Umbilical cord (tissue), 2 donors: Measurements from ENCODE around the gene PDYN. TPM values are rescaled to one million over a fixed set of nuclear protein-coding genes. Genes with fewer than 3 reads are reported as not detected.

Source experiments
- DNase-seq: peaks from one replicate; pipeline ENCODE4 v3.0.0-alpha.2; 2015; ENCODE audit warnings: low spot score
- total RNA-seq: library from RNA; depleted of rRNA; stranded (reverse); fragments of >200 nt; gene quantifications from one replicate; pipeline ENCODE4 v1.2.3, GENCODE V29; 2014; ENCODE audit warnings: low replicate concordance; ENCODE audit not compliant: insufficient read depth

Gene PDYN
- total RNA-seq, 1 donor from 2014 or later, result 1.4 TPM

DNA sequence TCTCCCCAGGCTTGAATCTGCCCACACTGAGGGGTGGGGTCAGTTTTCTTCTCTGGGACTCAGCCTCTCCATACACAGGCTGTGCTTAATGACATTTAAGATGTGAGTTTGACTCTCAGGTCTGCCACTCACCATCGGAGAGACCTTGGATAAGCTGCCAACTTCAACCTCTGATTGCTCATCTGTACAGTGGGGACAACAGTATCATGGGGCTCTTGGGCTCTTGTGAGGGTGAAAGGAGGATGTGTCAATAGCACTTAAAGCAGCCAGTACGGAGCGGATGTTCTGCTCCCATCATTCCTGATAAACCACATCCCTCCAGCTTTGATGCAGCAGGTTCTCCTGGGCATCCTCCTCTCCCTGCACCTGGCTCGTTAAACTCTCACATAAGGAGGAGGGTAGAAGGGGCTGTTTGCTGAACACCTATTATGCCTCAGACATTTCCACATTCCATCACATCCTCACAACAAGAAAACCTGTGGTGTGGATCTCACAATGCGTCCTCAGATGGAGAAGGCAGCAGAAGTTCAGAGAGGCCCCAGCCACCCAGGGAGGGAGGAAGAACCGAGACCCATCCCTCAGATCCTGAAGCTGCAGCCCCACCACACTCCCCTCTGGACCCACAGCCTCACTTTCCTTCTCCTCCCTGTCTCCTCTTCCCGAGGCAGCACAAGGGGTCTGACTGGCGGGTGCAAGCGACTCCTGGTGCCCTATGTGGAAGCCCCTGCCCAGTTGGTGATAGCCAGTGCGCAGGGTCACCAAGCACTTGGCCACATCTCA, 1.9 kb upstream of the PDYN start:
- no peak for DNase-seq

GRCh38 chr20:1994627-1995026, 769 bp upstream of the PDYN start:
- no peak for DNase-seq

DNA sequence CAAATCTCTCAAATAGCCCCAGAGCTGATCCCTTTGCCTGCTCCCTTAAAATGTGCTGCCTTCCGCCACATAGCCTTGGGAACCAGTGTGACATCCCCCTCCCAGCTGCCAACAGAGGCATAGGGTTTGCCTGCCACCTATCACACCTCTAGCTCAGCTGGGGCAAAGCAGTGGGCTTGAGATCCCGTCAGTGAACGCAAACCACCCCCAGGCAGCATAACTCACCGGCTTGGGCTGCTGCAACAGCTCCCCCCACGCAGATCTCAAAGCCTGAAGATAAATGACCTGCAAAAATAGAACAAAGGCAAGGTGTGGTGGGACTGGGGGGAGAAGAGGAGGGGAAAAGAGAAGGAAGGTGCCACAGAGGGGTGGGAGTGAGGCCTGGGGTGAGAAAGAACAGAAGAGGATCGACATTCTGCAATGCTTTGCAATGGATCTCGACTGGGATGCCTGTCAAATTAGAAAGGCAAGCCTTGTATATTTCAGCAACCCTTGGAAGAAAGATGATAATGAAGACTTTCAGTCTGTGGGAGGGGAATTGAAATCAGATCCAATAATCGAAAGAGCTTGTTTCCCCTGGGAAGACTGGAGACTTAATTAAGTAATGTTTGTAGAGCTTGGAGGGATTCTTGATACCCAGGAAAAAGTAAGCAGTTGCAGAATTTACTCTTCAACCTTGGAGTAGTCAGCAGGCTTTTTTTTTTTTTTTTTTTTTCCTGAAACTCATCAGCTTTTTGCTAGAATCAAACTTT, 1.3 kb downstream of the PDYN start:
- DNase-seq, result no peak

GRCh38 chr20:1987826-1988225, 6.0 kb downstream of the PDYN start:
- DNase-seq, result no peak

DNA sequence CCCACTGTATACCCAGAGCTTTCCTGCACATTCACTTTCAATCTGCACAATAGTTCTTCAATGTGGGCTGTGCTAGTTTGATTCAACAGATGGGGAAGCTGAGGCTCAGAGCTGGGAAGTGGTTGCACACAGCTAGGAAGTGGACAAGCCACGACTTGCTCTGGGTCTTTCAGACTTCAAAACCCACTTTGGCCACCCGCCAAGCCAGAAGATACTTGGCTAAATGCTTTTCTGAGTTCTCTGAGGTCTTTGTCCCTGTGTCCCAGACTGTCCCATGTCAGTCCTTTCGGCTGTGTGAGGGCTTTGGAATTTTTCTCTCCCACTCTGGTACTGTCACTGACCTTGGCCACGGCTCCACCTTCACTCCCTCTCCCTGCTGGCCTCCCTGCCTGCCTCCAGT, 10.6 kb downstream of the PDYN start:
- no peak for DNase-seq

DNA sequence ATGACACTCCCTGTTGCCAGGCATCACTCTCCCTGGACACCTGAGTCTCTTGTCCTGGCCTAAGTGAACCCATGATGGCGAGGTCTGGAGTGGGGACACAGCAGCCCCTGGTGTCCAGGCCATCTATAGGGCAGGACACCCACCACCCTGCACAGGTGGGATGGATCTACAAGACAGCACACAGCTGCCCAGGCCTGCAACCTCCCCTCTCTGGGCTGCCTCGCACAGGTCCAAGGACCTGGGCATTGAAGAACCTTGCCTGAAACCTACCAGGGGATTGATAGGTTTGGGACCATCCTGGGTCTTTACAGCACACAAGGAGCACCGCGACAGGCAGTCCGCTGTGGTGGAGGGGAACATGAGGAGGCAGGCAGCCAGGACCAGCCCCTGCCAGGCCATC, 11.2 kb downstream of the PDYN start:
- no peak for DNase-seq

DNA sequence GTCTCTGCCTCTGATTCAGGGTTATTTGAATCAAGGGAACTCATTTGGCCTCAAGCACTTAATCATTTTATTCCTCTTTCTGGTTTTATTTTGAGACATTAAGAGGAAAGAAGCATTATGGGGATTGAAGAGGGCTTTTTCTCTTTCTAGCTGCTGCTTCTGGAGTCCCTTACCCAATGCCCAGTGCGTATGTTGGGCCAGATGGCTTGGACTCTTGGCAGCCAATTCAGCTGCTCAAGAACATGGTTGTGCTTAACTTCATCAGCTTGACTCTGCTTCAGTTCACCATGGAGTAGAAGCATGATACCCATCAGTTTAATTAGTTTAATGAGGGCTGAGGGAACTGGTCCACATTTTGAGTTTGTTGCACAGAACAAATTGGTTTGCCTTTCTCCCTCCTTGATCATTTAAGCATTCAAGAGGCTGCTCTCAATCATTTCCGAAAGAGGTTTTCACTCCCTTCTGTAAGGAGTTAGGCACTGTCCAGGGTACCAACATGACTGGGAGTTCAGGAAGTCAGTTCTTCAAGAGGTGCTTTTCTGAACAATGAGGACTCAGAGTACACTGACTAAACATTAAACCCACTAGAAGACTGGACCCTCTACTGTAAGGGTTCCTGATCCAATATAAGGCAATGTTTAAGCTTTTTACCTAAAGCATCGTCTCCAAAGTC, 14.6 kb downstream of the PDYN start:
- DNase-seq, result no peak

DNA sequence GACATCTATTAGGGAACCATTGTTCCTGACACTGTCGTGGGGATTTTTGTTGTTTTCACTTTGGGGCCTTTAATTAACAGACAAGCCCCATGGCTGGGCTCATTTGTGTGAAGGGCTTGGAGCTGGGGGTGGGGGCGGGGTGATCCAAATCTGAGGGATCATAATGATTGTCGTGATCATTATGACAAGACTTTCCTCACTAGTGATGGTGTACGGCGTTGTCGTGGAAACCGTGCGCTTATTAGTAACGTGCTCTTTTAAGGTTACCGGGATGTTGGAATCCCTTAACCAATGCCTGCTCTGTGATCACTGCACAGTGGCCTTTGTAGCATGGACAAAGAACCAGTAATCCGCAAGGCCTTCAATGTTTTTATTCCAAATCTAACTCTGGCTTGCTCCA, 18.6 kb downstream of the PDYN start:
- no peak for DNase-seq

- DNase-seq, result no peak
Measured at GRCh38 chr20:1973601-1974440, 20.0 kb downstream of the PDYN start.

DNA sequence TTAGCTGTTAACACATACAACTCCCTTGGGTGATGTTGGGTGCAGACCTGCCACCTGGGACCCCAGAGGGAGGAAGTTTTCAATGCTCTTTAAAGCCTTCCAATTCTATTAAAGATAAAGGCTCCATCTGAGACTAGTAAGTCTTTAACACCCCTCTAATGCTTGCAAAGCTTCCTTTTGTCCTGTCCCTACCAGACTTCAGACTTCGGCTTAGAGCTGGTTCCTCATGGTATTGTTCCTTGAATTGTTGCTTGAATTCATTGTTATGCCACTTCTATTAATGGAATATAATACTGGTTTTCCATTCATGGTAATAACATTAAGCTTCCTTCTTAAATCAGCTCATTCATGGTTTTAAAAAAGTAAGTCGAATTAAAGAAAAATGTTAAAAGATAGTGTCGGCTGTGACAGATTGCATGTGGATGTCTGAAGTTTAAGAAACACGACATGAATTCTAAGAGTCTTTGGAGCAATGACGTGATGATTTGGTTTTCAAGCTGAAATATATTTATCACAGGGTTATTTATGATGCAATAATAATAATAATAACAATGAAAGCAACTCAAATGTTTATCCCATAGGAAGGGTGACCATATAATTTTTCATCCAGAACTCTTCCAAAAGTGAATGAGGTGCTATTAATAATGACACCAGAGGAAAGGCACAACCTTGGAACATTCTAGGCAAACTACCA, 21.8 kb downstream of the PDYN start:
- DNase-seq, result no peak

- no peak for DNase-seq
Measured at GRCh38 chr20:1968964-1969363, 24.9 kb downstream of the PDYN start.

DNA sequence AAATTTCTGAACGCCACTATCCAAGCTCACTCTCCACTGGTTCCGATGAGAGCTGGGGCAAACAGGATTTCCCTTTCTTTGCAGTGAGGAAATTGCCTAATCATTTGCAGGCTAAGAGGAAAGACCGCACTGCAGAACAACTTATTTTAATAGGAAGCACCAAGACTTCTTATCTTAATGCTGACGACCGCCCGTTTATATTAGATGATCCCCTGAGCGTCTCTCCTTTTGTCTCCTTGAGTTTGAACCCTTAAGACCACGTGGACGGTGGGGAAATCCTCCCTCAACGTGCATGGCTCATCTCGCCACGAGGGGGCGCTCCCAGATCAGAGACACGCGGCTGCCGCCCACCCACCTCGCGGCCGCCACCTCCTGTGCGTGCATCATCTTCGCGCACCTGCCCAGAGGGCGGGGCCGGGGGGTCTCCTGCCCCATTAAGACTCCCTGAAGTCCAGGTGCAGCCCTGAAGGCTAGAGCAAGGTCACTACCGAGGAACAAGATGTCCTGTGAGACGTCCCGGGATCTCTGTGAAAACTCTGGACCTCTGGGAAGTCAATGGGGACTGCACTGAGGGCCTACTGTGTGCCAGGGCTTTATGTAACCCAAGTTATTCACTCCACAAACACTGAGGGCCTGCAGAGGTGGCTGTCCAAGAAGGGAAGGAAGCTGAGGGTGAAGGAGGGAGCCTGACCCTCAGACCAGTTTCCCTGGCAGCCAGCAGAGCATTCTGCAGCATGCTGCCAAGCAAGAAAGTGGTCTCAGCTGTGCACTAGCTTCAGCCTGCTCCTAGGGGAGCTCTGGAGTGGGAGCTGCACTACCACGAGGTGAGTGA, 28.1 kb downstream of the PDYN start:
- DNase-seq, result peak; percentile 64

- DNase-seq, result no peak
Measured at GRCh38 chr20:1964659-1965405, 29.0 kb downstream of the PDYN start.

GRCh38 chr20:1964061-1964460, 29.8 kb downstream of the PDYN start:
- DNase-seq, result no peak

DNA sequence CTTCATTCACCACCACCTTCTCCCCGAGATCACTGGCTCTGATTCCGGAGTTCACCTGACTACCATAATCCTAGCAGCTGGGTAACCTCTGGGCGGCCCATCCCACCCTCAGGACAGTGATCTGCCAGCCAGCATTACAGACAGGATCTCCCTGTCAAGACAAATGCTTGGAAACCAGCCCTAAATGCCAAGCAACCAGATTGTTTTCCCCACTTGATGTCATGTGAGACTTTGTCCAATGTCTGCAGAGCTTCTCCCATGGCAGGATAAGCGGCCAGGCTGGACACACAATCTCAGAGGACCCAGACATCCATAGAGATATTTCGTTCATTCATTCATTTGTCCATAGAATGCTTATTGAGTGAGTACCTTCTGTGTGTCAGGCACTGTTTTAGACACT, 32.5 kb downstream of the PDYN start:
- no peak for DNase-seq

GRCh38 chr20:1959156-1959555, 34.7 kb downstream of the PDYN start:
- DNase-seq, result peak; percentile 48

DNA sequence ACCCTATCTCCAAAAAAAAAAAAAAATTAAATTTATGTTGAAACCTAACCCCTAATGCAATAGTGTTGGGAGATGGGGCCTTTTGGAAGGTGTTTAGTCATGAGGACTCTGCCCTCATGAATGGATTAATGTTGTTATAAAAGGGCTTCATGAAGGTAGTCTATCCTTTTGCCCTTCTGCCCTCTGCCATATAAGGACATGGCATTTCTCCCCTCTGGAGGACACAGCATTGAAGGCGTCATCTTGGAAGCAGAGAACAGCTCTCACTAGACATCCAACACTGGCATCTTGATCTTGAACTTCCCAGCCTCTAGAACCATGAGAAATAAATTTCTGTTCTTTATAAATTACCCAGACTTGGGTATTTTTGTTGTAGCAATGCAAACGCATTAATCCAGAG, 35.4 kb downstream of the PDYN start:
- no peak for DNase-seq

DNA sequence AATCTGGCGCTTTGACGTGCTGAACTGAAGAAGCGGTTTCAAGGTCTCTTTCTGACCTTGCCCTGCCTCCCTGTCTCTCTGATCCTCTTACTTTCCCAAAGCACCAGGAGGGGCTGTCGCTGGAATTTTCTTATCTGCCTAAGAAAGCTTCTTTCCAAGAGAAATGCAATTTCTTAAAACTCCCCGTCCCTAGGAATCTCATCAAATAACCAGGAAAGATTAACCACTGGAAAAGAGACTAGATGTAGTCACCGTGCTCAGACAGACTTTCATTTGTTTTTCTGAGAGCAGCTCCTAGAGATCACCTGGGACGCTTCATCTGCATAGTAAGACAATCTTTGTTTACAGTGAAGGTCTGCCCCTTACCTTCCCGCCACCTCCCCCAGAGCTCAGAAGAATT, 38.6 kb downstream of the PDYN start:
- DNase-seq, result peak; percentile 52

DNA sequence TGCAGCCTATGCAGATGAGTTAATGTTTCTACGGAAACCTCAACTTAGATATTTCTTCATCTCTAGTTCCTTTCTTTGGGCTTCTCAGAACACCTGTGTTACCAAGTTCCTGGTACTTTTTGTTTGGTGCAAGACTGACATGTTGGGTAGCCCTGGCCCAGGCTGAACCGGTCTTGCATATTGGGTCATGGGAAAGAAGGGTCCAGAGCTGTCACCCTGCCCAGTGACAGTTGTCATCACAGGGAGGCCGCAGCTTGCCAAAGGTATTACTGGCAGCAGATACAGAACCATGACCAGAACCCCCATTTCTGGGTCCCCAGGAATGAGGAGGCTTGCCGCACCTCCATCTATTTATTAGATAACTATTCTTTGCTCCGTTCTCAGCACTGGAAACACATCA, 40.2 kb downstream of the PDYN start:
- no peak for DNase-seq
